ENCODE data around the gene ITGAX.

ITGAX gene

GRCh38 chr16:31371619-31372484 lies 16.9 kb downstream of the ITGAX start:
- in situ Hi-C loops (cut with MboI; ENCODE audit: low sequenced_read_pairs), result no loop called here

DNA sequence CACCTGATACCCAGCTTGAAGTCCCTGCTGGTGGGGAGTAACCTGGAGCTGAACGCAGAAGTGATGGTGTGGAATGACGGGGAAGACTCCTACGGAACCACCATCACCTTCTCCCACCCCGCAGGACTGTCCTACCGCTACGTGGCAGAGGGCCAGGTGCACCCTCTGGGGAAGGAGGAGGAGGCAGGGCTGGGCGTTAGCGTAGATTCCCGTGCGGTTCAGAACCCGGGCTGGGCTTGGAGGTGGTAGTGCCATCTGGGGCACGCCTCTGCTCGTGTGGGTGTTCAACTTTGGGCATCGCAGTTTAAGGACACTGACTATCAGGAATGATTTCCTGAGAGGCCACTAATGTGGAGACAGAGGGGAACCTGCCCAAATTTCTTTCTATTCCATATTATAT lies 18.3 kb downstream of the ITGAX start:
- in situ Hi-C loops (cut with MboI; ENCODE audit: low sequenced_read_pairs), result no loop called here

DNA sequence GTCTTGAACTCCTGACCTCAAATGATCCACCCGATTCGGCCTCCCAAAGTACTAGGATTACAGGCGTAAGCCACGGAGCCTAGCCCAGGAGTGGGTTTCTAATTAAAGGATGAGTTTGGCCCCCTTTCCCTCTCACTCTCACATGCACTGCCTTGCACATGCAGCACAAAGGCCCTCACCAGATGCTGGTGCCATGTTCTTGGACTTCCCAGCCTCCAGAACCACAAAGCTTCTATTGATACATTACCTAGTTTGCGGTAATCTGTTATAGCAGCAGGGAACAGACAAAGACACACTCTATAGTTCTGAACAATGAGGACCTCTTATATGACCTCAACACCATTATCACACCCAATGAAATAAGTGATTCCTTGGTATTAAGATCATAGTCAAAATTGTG lies 20.3 kb downstream of the ITGAX start:
- in situ Hi-C loops (cut with MboI; ENCODE audit: low sequenced_read_pairs), result no loop called here

GRCh38 chr16:31376705-31377104 lies 21.7 kb downstream of the ITGAX start:
- in situ Hi-C loops (cut with MboI; ENCODE audit: low sequenced_read_pairs), result no loop called here

- in situ Hi-C loops (cut with MboI; ENCODE audit: low sequenced_read_pairs), result no loop called here
Measured at GRCh38 chr16:31377210-31377903, 22.4 kb downstream of the ITGAX start.

GRCh38 chr16:31380201-31380600 lies 25.2 kb downstream of the ITGAX start:
- in situ Hi-C loops (cut with MboI; ENCODE audit: low sequenced_read_pairs), result no loop called here

DNA sequence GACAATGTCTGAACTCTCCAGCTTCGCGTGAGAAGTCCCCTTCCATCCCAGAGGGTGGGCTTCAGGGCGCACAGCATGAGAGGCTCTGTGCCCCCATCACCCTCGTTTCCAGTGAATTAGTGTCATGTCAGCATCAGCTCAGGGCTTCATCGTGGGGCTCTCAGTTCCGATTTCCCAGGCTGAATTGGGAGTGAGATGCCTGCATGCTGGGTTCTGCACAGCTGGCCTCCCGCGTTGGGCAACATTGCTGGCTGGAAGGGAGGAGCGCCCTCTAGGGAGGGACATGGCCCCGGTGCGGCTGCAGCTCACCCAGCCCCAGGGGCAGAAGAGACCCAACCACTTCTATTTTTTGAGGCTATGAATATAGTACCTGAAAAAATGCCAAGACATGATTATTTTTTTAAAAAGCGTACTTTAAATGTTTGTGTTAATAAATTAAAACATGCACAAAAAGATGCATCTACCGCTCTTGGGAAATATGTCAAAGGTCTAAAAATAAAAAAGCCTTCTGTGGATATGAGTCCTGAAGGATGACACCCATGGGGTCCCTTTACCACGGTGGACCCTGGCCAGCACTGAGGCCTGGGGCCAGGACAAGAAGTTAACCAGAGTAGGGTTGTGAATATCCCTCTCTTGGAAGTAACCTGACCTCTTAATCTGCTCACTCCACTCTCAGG lies 27.6 kb downstream of the ITGAX start:
- in situ Hi-C loops (cut with MboI; ENCODE audit: low sequenced_read_pairs), result no loop called here

DNA sequence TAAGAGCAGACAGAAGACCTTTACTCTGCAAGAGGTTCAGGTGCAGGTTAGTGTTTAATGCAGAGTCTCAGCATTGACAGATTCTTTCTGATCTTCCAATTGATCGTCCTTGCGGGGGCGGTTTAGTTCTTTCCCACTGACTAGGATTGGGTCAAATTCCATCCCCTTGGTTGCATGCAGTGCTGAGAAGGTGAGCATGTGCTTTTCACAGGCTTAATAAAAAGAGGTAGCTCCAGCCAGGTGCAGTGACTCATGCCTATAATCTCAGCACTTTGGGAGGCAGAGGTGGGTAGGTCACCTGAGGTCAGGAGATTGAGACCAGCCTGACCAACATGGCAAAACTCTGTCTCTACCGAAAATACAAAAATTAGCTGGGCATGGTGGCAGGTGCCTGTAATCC lies 30.7 kb downstream of the ITGAX start:
- in situ Hi-C loops (cut with MboI; ENCODE audit: low sequenced_read_pairs), result no loop called here

GRCh38 chr16:31386157-31386984 lies 31.4 kb downstream of the ITGAX start:
- in situ Hi-C loops (cut with MboI; ENCODE audit: low sequenced_read_pairs), result no loop called here

- in situ Hi-C loops (cut with MboI; ENCODE audit: low sequenced_read_pairs), result no loop called here
Measured at GRCh38 chr16:31388535-31388934, 33.6 kb downstream of the ITGAX start.

GRCh38 chr16:31390504-31391041 lies 35.6 kb downstream of the ITGAX start:
- in situ Hi-C loops (cut with MboI; ENCODE audit: low sequenced_read_pairs), result no loop called here

DNA sequence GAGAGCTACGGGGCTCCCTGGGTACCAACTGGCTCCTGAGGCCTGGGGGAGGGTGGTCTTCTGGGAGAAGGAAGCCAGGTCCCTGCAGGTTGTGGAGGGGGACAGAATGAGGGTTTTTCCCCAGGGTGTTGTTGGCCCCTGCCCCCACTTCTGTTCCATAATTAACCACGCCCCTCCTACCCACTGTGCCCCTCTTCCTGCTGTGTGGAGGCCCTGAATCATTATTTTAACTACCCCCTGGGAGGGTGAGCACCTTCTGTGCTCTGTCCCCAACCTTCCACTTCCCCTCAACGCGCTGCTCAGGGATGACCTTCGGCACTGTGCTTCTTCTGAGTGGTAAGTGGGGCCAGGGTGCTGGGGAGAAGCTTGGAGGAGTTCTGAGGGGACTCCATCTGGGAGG lies 38.1 kb downstream of the ITGAX start, which contains the start of gene ITGAD:
ITGAD (plus strand) TSS at position 280 of the 400 bp plus-strand sequence; CDS start at position 306, 26 bp downstream.
- in situ Hi-C loops (cut with MboI; ENCODE audit: low sequenced_read_pairs), result no loop called here

- in situ Hi-C loops (cut with MboI; ENCODE audit: low sequenced_read_pairs), result no loop called here
Measured at GRCh38 chr16:31395647-31396046, 40.7 kb downstream of the ITGAX start.

DNA sequence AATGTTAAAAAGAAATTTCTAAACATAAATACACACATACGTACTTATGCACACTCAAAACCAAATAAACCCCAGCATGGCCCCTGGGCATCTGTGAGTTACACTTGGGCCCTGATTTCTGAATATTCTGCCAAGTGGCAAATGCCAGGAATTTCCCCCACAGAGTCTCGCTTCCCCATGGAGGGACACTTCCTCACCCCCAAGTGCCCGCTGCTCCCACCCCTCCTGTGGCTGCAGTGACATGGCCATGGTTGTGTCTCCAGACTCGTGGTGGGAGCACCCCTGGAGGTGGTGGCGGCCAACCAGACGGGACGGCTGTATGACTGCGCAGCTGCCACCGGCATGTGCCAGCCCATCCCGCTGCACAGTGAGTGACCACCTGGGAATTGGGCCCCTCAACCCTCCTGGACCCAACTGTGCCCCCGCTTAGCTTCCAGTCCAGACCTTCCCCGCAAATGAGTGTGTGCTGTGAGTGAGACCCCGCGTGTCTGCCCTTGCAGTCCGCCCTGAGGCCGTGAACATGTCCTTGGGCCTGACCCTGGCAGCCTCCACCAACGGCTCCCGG lies 42.2 kb downstream of the ITGAX start:
- in situ Hi-C loops (cut with MboI; ENCODE audit: low sequenced_read_pairs), result no loop called here

DNA sequence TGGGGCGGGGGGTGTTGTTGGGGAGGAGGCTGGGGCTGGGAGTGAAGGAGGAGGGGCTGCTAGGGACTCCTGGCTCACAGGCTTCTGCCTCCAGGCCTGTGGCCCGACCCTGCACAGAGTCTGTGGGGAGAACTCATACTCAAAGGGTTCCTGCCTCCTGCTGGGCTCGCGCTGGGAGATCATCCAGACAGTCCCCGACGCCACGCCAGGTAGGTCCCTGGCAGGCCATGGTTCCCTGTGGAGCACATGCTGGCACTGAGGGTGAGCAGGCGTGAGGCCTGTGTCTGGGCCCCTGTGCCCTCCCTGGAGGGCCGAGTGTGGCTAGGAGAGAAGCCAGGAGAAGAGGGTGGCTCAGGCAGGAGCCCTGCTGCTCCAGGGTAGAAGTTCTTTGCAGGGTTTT lies 42.7 kb downstream of the ITGAX start:
- in situ Hi-C loops (cut with MboI; ENCODE audit: low sequenced_read_pairs), result no loop called here

DNA sequence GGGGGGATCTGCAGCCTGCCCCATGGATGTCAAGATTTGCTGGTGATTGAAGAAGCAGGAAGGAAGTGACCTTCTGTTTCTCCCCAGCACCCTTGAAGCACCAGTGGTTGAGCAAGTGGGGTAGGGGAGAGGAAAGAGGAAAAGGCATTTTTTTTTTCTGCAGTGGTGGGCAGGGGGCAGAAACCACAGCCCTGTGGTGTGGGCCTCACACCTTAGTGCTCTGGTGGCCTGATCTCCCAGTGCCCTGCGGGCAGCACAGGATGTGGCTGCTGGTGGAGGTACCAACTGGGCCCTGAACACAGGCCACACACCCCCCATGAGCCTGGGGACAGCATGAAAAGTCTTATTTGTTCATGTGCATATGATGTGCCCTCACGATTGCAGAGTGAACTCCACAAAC lies 45.2 kb downstream of the ITGAX start:
- in situ Hi-C loops (cut with MboI; ENCODE audit: low sequenced_read_pairs), result no loop called here

GRCh38 chr16:31401436-31401835 lies 46.5 kb downstream of the ITGAX start:
- in situ Hi-C loops (cut with MboI; ENCODE audit: low sequenced_read_pairs), result no loop called here

- in situ Hi-C loops (cut with MboI; ENCODE audit: low sequenced_read_pairs), result no loop called here
Measured at GRCh38 chr16:31402687-31403086, 47.7 kb downstream of the ITGAX start.

DNA sequence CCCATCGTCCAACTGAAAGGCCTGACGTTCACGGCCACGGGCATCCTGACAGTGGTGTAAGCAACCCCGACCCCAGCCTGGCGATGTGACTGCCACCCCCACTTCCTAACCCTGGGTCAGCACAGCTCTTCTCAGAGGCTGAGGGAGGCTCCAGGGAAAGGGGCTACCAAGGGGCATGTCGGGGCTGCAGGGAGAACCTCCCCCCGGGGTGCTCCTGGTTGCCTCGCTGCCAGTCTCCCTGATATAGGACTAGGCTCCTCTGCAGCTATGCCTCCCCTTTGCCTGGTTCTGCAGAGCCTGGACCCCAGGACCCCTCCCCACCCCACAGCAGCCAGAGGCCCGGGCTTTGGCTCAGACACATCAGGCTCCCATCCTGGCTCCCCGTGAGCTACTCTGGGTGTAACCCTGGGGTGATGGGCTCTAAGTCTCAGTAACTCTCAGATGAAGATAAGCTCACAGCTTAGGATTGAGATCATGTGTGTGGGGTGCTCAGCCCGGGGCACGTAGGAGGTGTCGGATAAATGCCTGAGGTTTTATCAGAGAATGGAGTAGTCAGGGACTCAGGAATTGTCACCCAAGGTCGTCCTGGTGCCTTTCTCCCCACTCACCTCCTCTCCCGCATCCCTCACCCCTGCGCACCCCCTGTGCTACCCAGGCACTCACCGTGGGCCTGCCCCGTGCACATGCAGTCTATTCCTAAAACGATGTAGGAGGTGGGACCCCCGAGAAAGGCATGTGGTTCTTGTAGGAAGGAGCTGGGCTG lies 48.8 kb downstream of the ITGAX start:
- in situ Hi-C loops (cut with MboI; ENCODE audit: low sequenced_read_pairs), result no loop called here
